Suprapubic skin (tissue), 3 donors: Measurements from ENCODE around the gene KHSRP.

Source experiments
- EP300 ChIP-seq: sonication (generic); formaldehyde crosslinking; IDR thresholded peaks from one replicate; pipeline ENCODE4 v1.6.1; 2017; ENCODE audit warnings: antibody characterized with exemption
- POLR2A ChIP-seq, 2 donors: fragments of 450-650 bp; IDR thresholded peaks; one replicate each; pipeline ENCODE4 v1.6.1; 2017; ENCODE audit warnings: antibody characterized with exemption in 2 of 2, mild to moderate bottlenecking in 2 of 2, moderate library complexity in 2 of 2
- TF ChIP-seq, protein P1 (sequence below), 2 donors: fragments of 200-600 bp in 1 of 2; fragments of 450-650 bp in 1 of 2; sonication (generic) in 1 of 2; IDR thresholded peaks; one replicate each; pipeline ENCODE4 v1.5.1; 2016 to 2019; ENCODE audit warnings: antibody characterized with exemption in 2 of 2, mild to moderate bottlenecking in 1 of 2, moderate library complexity in 1 of 2

- TF ChIP-seq POLR2A (IDR thresholded peaks at IDR 0.05) (no peak), EP300 (no peak)
- TF ChIP-seq, protein P1, sequence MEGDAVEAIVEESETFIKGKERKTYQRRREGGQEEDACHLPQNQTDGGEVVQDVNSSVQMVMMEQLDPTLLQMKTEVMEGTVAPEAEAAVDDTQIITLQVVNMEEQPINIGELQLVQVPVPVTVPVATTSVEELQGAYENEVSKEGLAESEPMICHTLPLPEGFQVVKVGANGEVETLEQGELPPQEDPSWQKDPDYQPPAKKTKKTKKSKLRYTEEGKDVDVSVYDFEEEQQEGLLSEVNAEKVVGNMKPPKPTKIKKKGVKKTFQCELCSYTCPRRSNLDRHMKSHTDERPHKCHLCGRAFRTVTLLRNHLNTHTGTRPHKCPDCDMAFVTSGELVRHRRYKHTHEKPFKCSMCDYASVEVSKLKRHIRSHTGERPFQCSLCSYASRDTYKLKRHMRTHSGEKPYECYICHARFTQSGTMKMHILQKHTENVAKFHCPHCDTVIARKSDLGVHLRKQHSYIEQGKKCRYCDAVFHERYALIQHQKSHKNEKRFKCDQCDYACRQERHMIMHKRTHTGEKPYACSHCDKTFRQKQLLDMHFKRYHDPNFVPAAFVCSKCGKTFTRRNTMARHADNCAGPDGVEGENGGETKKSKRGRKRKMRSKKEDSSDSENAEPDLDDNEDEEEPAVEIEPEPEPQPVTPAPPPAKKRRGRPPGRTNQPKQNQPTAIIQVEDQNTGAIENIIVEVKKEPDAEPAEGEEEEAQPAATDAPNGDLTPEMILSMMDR (IDR thresholded peaks at IDR 0.05), result no peak
Measured at GRCh38 chr19:6433165-6433564, 8.6 kb upstream of the KHSRP start.
